Jurkat, Clone E6-1 (cell line): Measurements from ENCODE around the gene LRRC15.

Experiments
- DNase-seq: peaks from one replicate; pipeline ENCODE4 v3.0.0-alpha.2; 2011; ENCODE audit warnings: low read depth, low spot score
- H3K4me3 ChIP-seq: 2 replicates; pipeline ENCODE4 v1.5.1; 2011; ENCODE audit warnings: mild to moderate bottlenecking, low read length, control low read depth, moderate library complexity

Gene LRRC15

GRCh38 chr3:194387276-194387675 is 17.7 kb upstream of the LRRC15 start:
- H3K4me3 ChIP-seq: no peak overlapping the region
- DNase-seq: no peak

GRCh38 chr3:194386648-194387047 is 17.1 kb upstream of the LRRC15 start:
- H3K4me3 ChIP-seq: no peak overlapping the region
- DNase-seq: no peak

- no peak overlapping the region for H3K4me3 ChIP-seq
- DNase-seq: no peak
Observed at GRCh38 chr3:194386066-194386465, 16.5 kb upstream of the LRRC15 start.

- no peak for DNase-seq
- H3K4me3 ChIP-seq: no peak overlapping the region
Observed at GRCh38 chr3:194384569-194385001, 15.0 kb upstream of the LRRC15 start.

- no peak for DNase-seq
- H3K4me3 ChIP-seq: no peak overlapping the region
Observed at GRCh38 chr3:194384156-194384555, 14.6 kb upstream of the LRRC15 start.

- no peak for DNase-seq
Observed at GRCh38 chr3:194383276-194383940, 13.9 kb upstream of the LRRC15 start.

GRCh38 chr3:194382892-194383223 is 13.3 kb upstream of the LRRC15 start:
- DNase-seq: no peak
- H3K4me3 ChIP-seq: no peak overlapping the region

More at GRCh38 chr3:194383276-194383940, 13.9 kb upstream of the LRRC15 start:
- no peak overlapping the region for H3K4me3 ChIP-seq

GRCh38 chr3:194382196-194382891 is 12.8 kb upstream of the LRRC15 start:
- no peak overlapping the region for H3K4me3 ChIP-seq
- no peak for DNase-seq

GRCh38 chr3:194381460-194381875 is 11.9 kb upstream of the LRRC15 start:
- DNase-seq: no peak

GRCh38 chr3:194380326-194380725 is 10.8 kb upstream of the LRRC15 start:
- no peak overlapping the region for H3K4me3 ChIP-seq
- no peak for DNase-seq

More at GRCh38 chr3:194381460-194381875, 11.9 kb upstream of the LRRC15 start:
- H3K4me3 ChIP-seq: no peak overlapping the region

- no peak for DNase-seq
- no peak overlapping the region for H3K4me3 ChIP-seq
Observed at GRCh38 chr3:194379651-194380050, 10.1 kb upstream of the LRRC15 start.

- no peak overlapping the region for H3K4me3 ChIP-seq
- no peak for DNase-seq
Observed at GRCh38 chr3:194379231-194379630, 9.7 kb upstream of the LRRC15 start.

GRCh38 chr3:194377708-194378107 is 8.2 kb upstream of the LRRC15 start:
- DNase-seq: no peak
- H3K4me3 ChIP-seq: no peak overlapping the region

- no peak for DNase-seq
- H3K4me3 ChIP-seq: no peak overlapping the region
Observed at GRCh38 chr3:194376241-194376560, 6.7 kb upstream of the LRRC15 start.

GRCh38 chr3:194375473-194376240 is 6.1 kb upstream of the LRRC15 start:
- no peak for DNase-seq
- H3K4me3 ChIP-seq: no peak overlapping the region

- no peak overlapping the region for H3K4me3 ChIP-seq
- DNase-seq: no peak
Observed at GRCh38 chr3:194374935-194375334, 5.4 kb upstream of the LRRC15 start.

- DNase-seq: no peak
- H3K4me3 ChIP-seq: no peak overlapping the region
Observed at GRCh38 chr3:194373899-194374298, 4.4 kb upstream of the LRRC15 start.

GRCh38 chr3:194373028-194373427 is 3.5 kb upstream of the LRRC15 start:
- H3K4me3 ChIP-seq: no peak overlapping the region
- no peak for DNase-seq

GRCh38 chr3:194370753-194371152 is 1.2 kb upstream of the LRRC15 start:
- no peak overlapping the region for H3K4me3 ChIP-seq
- DNase-seq: no peak

- no peak overlapping the region for H3K4me3 ChIP-seq
Observed at GRCh38 chr3:194368918-194369317, 625 bp downstream of the LRRC15 start.

More at GRCh38 chr3:194368918-194369317, 625 bp downstream of the LRRC15 start:
- no peak for DNase-seq
